ENCODE measurements around the gene TGIF1.

Gene TGIF1

DNA sequence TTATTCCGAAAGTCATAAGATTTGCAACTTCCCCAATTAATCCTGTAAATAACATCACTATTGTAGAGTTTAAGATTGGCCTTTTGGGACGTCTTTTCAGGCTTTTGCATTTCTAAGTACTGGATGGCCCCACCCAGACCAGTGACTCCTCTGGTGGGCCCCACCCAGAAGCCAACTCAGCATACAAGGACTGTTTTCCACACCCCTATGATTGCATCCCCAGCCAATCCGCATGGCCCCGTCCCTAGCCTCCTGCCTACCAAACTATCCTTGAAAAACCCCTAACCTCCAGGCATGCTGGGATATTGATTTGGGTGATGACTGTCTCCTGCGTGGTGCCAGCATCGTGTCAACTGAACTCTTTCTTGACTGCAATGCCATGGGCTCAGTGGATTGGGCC lies 24.5 kb upstream of the TGIF1 start:
- DNase-seq = no peak
- in situ Hi-C loops (cut with HindIII; ENCODE audit: low pct_ligation_motif_present, low sequenced_read_pairs) = no loop called here
- H3K4me3 ChIP-seq (ENCODE audit: low read depth, low read length) = no peak overlapping the region
- TF ChIP-seq, protein P1, sequence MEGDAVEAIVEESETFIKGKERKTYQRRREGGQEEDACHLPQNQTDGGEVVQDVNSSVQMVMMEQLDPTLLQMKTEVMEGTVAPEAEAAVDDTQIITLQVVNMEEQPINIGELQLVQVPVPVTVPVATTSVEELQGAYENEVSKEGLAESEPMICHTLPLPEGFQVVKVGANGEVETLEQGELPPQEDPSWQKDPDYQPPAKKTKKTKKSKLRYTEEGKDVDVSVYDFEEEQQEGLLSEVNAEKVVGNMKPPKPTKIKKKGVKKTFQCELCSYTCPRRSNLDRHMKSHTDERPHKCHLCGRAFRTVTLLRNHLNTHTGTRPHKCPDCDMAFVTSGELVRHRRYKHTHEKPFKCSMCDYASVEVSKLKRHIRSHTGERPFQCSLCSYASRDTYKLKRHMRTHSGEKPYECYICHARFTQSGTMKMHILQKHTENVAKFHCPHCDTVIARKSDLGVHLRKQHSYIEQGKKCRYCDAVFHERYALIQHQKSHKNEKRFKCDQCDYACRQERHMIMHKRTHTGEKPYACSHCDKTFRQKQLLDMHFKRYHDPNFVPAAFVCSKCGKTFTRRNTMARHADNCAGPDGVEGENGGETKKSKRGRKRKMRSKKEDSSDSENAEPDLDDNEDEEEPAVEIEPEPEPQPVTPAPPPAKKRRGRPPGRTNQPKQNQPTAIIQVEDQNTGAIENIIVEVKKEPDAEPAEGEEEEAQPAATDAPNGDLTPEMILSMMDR (IDR thresholded peaks at IDR 0.05; ENCODE audit: low read depth, low read length, missing control alignments) = no peak
- no peaks in the 10 kb centered on the region for H3K36me3 ChIP-seq (replicated peaks)
- no peak overlapping the region for H3K27ac ChIP-seq
- H3K27me3 ChIP-seq (replicated peaks) = no peaks in the 10 kb centered on the region

DNA sequence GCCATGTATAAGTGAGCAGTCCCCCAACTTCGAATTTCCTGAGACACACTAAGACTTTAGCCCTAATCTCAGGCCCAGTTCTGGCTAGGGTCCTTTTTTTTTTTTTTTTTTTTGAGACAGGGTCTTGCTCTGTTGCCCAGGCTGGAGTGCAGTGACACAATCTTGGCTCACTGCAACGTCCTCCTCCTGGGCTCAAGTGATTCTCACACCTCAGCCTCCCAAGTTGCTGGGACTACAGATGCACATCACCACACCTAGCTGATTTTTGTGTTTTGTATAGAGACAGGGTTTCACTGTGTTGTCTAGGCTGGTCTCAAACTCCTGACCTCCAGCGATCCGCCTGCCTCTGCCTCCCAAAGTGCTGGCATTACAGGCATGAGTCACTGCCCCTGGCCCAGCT lies 23.9 kb upstream of the TGIF1 start:
- H3K27ac ChIP-seq = no peak overlapping the region
- in situ Hi-C loops (cut with HindIII; ENCODE audit: low pct_ligation_motif_present, low sequenced_read_pairs) = no loop called here
- H3K4me3 ChIP-seq (ENCODE audit: low read depth, low read length) = no peak overlapping the region
- no peak for DNase-seq
- no peaks in the 10 kb centered on the region for H3K27me3 ChIP-seq (replicated peaks)
- H3K36me3 ChIP-seq (replicated peaks) = no peaks in the 10 kb centered on the region
- TF ChIP-seq, protein P1 (IDR thresholded peaks at IDR 0.05; ENCODE audit: low read depth, low read length, missing control alignments) = no peak

DNA sequence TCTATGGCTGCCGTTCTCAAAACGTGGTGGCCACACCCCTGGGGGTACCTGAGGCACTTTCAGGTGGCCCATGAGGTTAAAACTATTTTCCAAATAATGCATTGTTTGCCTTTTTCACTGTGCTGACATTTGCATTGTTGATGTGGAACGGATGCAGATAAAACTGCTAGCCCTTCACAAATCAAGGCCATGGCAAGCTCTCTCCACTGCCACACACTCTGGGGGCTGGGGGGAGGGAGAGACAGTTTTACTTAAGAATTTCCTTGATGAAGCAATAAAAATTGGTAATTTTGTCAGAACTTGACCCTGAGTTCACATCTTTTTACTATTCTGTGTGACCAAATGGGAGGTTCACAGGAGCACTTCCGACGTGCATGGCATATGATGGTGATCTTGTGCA lies 22.0 kb upstream of the TGIF1 start:
- DNase-seq = no peak
- H3K4me3 ChIP-seq (ENCODE audit: low read depth, low read length) = no peak overlapping the region
- in situ Hi-C loops (cut with HindIII; ENCODE audit: low pct_ligation_motif_present, low sequenced_read_pairs) = no loop called here
- TF ChIP-seq, protein P1 (IDR thresholded peaks at IDR 0.05; ENCODE audit: low read depth, low read length, missing control alignments) = no peak
- H3K36me3 ChIP-seq (replicated peaks) = no peaks in the 10 kb centered on the region
- no peak overlapping the region for H3K27ac ChIP-seq
- H3K27me3 ChIP-seq (replicated peaks) = no peaks in the 10 kb centered on the region

DNA sequence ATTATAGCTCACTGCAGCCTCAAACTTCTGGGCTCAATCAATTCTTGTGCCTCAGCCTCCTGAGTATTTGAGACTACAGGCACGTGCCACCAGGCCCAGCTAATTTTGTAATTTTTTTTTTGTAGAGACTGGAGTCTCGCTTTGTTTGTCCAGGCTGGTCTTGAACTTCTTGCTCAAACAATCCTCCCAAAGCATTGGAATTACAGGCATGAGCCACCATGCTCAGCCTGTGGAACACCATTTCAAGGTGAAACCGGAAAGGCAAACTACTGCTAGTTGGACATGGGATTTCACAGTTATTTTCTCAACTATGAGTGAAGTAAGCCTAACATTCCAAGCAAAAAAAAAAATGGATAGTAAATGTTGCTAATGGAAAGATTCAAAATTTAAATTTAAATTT lies 20.9 kb upstream of the TGIF1 start:
- Histone ChIP-seq H3K27me3 (replicated peaks) (no peaks in the 10 kb centered on the region), H3K27ac (no peak overlapping the region), H3K36me3 (replicated peaks) (no peaks in the 10 kb centered on the region), H3K4me3 (ENCODE audit: low read depth, low read length) (no peak overlapping the region)
- in situ Hi-C loops (cut with HindIII; ENCODE audit: low pct_ligation_motif_present, low sequenced_read_pairs) = no loop called here
- no peak for DNase-seq
- TF ChIP-seq, protein P1 (IDR thresholded peaks at IDR 0.05; ENCODE audit: low read depth, low read length, missing control alignments) = no peak

DNA sequence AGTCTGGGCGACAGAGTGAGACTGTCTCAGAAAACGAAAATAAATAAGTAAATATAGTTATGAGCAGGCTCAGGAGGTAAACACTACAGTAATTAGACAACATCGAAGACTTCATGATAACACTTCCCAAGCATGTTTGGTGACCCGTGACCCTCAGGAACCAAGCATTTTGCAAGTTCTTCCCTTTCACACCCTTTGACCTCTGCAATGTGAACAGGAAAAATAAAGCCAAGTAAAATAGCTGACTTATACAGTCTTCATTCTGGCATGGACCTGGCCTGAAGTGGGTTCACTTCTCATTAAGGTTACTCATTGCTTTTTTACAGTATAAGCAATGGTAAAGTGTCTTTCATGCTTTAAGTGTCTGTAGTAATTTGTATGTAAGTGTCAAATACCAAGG lies 15.3 kb upstream of the TGIF1 start:
- Histone ChIP-seq H3K27ac (no peak overlapping the region), H3K4me3 (ENCODE audit: low read depth, low read length) (no peak overlapping the region), H3K36me3 (replicated peaks) (no peaks in the 10 kb centered on the region), H3K27me3 (replicated peaks) (no peaks in the 10 kb centered on the region)
- no peak for DNase-seq
- TF ChIP-seq, protein P1 (IDR thresholded peaks at IDR 0.05; ENCODE audit: low read depth, low read length, missing control alignments) = no peak
- in situ Hi-C loops (cut with HindIII; ENCODE audit: low pct_ligation_motif_present, low sequenced_read_pairs) = no loop called here

DNA sequence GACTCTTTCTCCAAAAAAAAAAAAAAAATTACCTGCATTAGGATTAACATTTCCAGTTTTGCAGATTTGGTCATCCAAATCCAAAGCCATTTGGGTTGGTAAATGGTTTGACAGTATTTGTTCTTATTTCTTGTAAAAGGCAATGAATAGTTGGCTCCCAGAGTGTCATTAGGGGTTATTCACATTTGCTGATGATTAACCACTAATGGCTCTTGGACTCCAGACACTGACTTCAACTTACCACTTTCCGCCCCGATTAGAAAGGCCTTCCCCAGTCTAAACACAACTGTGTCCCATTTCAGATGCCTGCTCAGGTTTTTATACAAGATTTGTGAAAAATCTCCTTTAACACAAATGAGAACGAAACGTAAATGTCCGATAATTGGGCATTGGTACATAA lies 9.6 kb upstream of the TGIF1 start:
- H3K4me3 ChIP-seq (ENCODE audit: low read depth, low read length) = no peak overlapping the region
- no peak for DNase-seq
- TF ChIP-seq, protein P1 (IDR thresholded peaks at IDR 0.05; ENCODE audit: low read depth, low read length, missing control alignments) = no peak
- H3K36me3 ChIP-seq (replicated peaks) = no peaks in the 10 kb centered on the region
- no peaks in the 10 kb centered on the region for H3K27me3 ChIP-seq (replicated peaks)
- H3K27ac ChIP-seq = no peak overlapping the region
- in situ Hi-C loops (cut with HindIII; ENCODE audit: low pct_ligation_motif_present, low sequenced_read_pairs) = no loop called here

All from brain microvascular endothelial cell (primary cell).